AG10803 (cell line): ENCODE data around the gene CFAP20.
"Not testable (repeated sequence)": the region's sequence is repeated elsewhere in the genome, so short reads cannot be mapped to it uniquely, and the experiment has no call there.

Experiments used
- DNase-seq: peaks from one replicate; pipeline ENCODE4 v3.0.0; 2010; ENCODE audit warnings: low read depth
- H3K4me3 ChIP-seq: 2 replicates; pipeline ENCODE4 v1.5.1; 2011; ENCODE audit warnings: mild to moderate bottlenecking, low read length, control low read depth
- TF ChIP-seq, protein P1 (sequence below): conservative IDR thresholded peaks from 2 replicates; pipeline ENCODE4 v1.5.1; 2011; ENCODE audit warnings: mild to moderate bottlenecking, low read length, control low read depth, inconsistent platforms

CFAP20 gene

DNA sequence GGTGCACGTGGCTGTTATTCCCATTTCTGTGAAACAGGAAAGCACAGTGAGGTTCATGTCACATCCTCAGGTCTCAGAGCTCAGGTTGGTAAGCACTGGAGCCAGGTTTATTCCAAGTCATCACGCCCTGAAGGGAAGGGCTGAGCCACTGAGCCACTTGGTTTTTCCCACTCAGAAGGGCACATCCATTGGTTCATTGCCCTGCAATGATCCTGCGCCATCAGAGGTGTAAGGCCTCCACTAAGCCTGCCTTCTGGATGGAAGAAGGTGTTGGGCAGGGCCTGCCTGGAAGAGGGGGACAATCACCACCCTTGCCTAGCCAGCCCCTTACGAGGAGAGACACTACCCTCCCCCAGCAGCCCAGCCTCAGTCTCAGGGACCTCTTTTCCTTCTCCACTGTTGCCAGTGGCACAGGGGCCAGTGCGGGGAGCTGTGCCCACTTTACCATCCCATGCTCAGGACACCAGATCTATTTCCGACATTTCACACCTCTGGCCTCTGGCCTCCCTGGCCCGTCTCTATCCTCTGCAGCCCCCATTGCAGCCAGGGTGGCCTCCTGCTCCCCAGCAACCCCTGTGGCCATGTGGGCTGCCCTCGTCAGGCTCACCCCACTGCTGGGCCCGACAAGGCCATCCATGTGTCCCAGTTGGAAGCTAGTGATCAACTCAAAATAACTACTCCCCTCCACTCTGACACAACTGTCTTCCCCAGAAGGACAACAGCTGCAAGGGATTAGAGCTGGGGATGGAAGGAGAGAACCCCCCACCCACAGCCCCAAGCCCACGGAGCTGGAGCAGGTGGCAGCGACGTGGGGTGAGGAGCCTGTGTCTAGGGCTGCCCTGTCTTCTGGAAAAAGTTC, 29.9 kb downstream of the CFAP20 start:
- no peak overlapping the region for H3K4me3 ChIP-seq
- DNase-seq, result no peak
- TF ChIP-seq, protein P1, sequence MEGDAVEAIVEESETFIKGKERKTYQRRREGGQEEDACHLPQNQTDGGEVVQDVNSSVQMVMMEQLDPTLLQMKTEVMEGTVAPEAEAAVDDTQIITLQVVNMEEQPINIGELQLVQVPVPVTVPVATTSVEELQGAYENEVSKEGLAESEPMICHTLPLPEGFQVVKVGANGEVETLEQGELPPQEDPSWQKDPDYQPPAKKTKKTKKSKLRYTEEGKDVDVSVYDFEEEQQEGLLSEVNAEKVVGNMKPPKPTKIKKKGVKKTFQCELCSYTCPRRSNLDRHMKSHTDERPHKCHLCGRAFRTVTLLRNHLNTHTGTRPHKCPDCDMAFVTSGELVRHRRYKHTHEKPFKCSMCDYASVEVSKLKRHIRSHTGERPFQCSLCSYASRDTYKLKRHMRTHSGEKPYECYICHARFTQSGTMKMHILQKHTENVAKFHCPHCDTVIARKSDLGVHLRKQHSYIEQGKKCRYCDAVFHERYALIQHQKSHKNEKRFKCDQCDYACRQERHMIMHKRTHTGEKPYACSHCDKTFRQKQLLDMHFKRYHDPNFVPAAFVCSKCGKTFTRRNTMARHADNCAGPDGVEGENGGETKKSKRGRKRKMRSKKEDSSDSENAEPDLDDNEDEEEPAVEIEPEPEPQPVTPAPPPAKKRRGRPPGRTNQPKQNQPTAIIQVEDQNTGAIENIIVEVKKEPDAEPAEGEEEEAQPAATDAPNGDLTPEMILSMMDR, result no peak

DNA sequence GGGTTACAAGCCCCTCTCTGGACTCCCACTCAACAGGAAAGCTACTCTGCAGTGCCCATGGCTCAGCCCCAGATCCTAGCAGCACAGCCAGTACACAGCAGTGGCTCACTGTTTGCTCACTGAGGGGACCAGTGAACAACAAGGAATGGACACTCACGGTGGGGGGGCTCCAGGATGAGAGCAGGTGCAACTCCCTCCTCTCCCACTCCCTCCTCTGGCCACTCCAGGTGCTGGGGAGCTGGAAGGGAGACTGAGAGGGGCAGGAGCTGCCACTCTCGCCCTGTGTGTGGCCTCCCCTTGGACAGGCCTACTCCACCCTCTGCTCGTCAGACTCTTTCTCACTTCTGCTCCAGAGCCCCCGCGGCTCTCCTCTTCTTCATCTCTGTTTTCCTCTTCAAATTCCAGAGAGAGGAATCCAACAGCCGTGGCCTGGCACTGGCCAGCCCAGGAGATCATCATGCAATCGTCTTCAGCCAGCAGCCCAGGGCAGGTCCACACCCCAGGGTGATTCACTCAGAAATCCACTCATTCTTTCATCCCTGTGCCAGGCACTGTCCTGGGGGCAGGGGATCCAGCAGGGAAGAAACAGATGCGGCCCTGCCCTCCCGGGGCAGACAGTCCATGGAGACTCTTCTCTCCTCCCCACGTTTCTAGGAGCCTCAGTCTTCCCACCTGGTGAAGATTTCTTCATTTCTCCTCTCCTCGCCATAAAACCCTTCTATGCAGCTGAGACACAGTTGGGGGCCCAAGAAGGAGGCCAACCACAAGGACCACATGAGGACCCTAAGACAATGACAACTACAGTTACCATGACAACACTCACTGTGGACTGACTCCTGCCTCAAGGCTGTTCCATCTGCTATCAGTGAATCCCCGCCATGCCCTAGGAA, 30.7 kb downstream of the CFAP20 start:
- H3K4me3 ChIP-seq, result no peak overlapping the region
- peak; percentile 67 for DNase-seq
- TF ChIP-seq, protein P1, result no peak

DNA sequence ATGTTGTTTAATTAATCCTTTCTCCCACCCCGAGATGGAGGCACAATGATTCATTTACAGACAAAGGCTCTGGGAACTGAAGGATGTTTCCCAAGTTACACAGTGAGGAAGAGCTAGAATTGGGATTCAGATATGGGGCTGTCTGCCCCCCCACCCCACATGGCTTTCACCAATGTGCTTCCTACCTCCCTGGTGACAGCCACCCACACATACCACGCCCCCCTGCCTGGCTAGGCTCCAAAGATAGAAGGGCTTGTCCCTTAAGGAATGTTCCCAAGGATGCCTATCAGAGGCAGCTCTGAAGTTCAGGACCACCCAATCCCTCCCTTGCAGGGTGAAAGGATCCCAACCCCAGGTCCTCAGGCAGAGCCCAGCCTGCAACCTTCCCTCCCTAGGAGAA, 32.9 kb downstream of the CFAP20 start:
- DNase-seq, result no peak
- no peak overlapping the region for H3K4me3 ChIP-seq
- TF ChIP-seq, protein P1, result no peak

DNA sequence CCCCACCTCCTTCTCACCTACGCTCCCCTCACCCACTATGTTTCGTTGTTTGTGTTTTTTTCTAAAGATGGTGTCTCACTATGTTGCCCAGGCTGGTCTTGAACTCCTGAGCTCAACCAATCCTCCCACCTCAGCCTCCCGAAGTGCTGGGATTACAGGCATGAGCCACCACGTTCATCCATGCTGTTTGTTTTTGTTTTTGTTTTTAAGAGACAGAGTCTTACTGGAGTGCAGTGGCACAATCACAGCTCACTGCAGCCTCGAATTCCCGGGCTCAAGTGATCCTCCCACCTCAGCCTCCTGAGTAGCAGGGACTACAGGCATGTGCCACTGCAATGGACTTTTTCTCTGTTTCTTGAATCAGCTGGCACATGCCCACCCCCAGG, 33.6 kb downstream of the CFAP20 start:
- H3K4me3 ChIP-seq, DNase-seq: not testable (repeated sequence)

DNA sequence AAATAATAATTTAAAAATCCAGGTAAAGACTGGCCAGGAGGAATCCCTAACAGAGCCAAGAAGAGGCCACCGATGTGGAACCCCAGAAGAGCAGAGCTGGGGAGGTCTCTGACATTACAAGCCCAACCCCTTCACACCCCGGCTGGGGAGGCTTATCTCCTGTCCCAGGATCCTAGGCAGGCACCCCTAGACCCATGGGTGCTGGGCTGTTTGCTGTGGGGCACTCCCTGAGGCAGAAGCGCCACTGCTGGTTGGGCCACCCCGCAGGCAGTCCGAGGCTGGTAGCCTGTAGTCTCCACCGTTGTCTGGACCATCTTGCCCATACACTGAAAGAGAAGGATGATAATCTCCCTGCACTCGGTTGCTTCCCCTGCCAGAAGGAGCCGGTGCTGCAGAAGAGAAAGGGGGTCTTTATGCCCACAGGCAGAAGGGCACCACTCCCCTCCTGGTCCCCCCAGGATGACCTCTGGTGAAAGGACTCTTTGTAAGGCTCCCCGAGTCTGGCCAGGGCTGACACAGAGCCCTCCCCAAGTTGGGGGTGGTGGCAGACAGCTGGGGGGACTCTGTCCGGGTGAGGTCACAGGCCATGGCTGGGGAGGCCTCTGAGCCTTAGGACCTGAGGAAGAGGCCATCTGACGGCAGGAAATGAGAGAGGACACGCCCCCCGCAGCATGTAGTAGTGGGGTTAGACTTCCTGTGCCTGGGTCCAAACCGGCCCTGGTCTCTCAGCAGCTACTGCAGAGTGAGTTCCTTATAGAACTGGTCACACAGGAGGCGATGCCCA, 34.2 kb downstream of the CFAP20 start:
- no peak overlapping the region for H3K4me3 ChIP-seq
- TF ChIP-seq, protein P1, result no peak
- DNase-seq, result no peak

DNA sequence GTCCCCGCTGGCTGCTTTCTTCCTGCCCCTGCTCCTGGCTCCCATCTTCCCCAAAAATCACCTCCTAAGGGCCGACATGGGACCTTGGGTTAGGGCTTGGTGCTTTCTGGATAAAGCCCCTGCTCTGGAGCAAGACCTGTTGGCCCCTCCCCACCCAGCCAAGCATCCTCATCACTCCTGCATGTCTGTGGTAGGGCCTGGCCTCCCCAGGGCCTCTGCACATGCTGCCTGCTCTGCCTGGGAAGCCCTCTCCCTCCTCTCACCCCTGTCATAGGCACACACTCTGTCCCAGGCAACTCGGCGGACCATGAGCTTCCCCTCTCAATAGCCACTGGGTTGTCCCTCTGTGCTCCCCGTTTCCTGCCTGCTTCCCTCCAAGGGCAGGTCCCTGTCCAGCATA, 35.2 kb downstream of the CFAP20 start:
- DNase-seq, result no peak
- TF ChIP-seq, protein P1, result no peak
- H3K4me3 ChIP-seq, result no peak overlapping the region

DNA sequence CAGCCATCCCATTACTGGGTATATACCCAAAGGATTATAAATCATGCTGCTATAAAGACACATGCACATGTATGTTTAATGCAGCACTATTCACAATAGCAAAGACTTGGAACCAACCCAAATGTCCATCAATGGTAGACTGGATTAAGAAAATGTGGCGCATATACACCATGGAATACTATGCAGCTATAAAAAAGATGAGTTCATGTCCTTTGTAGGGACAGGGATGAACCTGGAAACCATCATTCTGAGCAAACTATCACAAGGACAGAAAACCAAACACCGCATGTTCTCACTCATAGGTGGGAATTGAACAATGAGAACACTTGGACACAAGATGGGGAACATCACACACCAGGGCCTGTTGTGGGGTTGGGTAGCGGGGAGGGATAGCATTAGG, 38.8 kb downstream of the CFAP20 start:
- not testable (repeated sequence) for H3K4me3 ChIP-seq, DNase-seq
